HepG2 (cell line): Measurements from ENCODE around the gene ADGRF5.

Source experiments
- CTCF ChIP-seq: sonication (generic); formaldehyde crosslinking; IDR thresholded peaks from 2 replicates; pipeline ENCODE4 v1.5.0; 2020; ENCODE audit warnings: mild to moderate bottlenecking, missing genetic modification reagents, moderate library complexity
- HMGXB4 ChIP-seq, 2 experiments: sonication (generic) in 1 of 2; formaldehyde crosslinking in 1 of 2; IDR thresholded peaks; 2 replicates each; pipeline versions ENCODE4 v1.4.0 to v1.6.1; 2018 to 2020; ENCODE audit warnings: missing genetic modification reagents in 2 of 2, borderline replicate concordance in 1 of 2, low read depth in 1 of 2, mild to moderate bottlenecking in 1 of 2, missing biosample characterization in 1 of 2
- NR1H2 ChIP-seq: sonication (generic); formaldehyde crosslinking; IDR thresholded peaks from 2 replicates; pipeline ENCODE4 v1.8.1; 2022; ENCODE audit warnings: low read depth, missing genetic modification reagents, borderline replicate concordance
- SIN3A ChIP-seq: IDR thresholded peaks from 2 replicates; pipeline ENCODE4 v1.6.1; 2011; ENCODE audit warnings: low read depth, mild to moderate bottlenecking, control low read depth, low read length, borderline replicate concordance
- SMARCC2 ChIP-seq: fragments of 450-650 bp; IDR thresholded peaks from 2 replicates; pipeline ENCODE4 v1.6.1; 2017; ENCODE audit warnings: antibody characterized with exemption, mild to moderate bottlenecking
- STAT6 ChIP-seq: sonication (generic); formaldehyde crosslinking; IDR thresholded peaks from 2 replicates; pipeline ENCODE4 v1.4.0; 2020; ENCODE audit warnings: missing genetic modification reagents, mild to moderate bottlenecking, borderline replicate concordance
- ZNF224 ChIP-seq: sonication (generic); formaldehyde crosslinking; IDR thresholded peaks from 2 replicates; pipeline ENCODE4 v1.5.0; 2020; ENCODE audit warnings: mild to moderate bottlenecking, missing genetic modification reagents
- ZNF275 ChIP-seq: sonication (generic); formaldehyde crosslinking; IDR thresholded peaks from 2 replicates; pipeline ENCODE4 v1.8.0; 2022; ENCODE audit warnings: missing genetic modification reagents, mild to moderate bottlenecking, inconsistent platforms, borderline replicate concordance

GRCh38 chr6:46964716-46965519, 43.2 kb upstream of the ADGRF5 start:
- TF ChIP-seq HMGXB4 (CRISPR knock-in tag; IDR thresholded peaks at IDR 0.05; ENCODE audit: borderline replicate concordance in 1 of 2, low read depth in 1 of 2) (no peak), SMARCC2 (no peak), ZNF275 (CRISPR knock-in tag) (no peak), SIN3A (no peak), NR1H2 (CRISPR knock-in tag) (no peak), CTCF (CRISPR knock-in tag) (no peak), STAT6 (CRISPR knock-in tag) (no peak), ZNF224 (no peak)
